ENCODE results near the gene ZIC4.
A peak's percentile ranks its signal among the peaks of the same experiment; 100 is the strongest.

Gene ZIC4

GRCh38 chr3:147417551-147418295 is 11.4 kb upstream of the ZIC4 start:
- no peak for FAIRE-seq

GRCh38 chr3:147416931-147417330 is 10.6 kb upstream of the ZIC4 start:
- FAIRE-seq: no peak

- FAIRE-seq: peak; percentile 74
These were observed 9.5 kb upstream of the ZIC4 start for GRCh38 chr3:147415874-147416273.

GRCh38 chr3:147415286-147415685 is 8.9 kb upstream of the ZIC4 start:
- FAIRE-seq: no peak

GRCh38 chr3:147414390-147415138 is 8.2 kb upstream of the ZIC4 start:
- FAIRE-seq: no peak

GRCh38 chr3:147413686-147414389 is 7.5 kb upstream of the ZIC4 start:
- no peak for FAIRE-seq

- no peak for FAIRE-seq
These were observed 6.8 kb upstream of the ZIC4 start for GRCh38 chr3:147412917-147413685.

- FAIRE-seq: no peak
These were observed 6.0 kb upstream of the ZIC4 start for GRCh38 chr3:147412261-147412916.

GRCh38 chr3:147411815-147412241 is 5.5 kb upstream of the ZIC4 start:
- FAIRE-seq: no peak

GRCh38 chr3:147411238-147411814 is 5.0 kb upstream of the ZIC4 start:
- FAIRE-seq: no peak

- no peak for FAIRE-seq
These were observed 4.3 kb upstream of the ZIC4 start for GRCh38 chr3:147410526-147411237.

GRCh38 chr3:147410116-147410525 is 3.8 kb upstream of the ZIC4 start:
- no peak for FAIRE-seq

GRCh38 chr3:147409143-147410115 is 3.1 kb upstream of the ZIC4 start, which contains the start of gene ZIC1:
Gene ZIC1 (plus strand): TSS chr3:147409365. CDS start chr3:147410113, 748 bp downstream.
- FAIRE-seq: no peak

GRCh38 chr3:147408188-147409100 is 2.1 kb upstream of the ZIC4 start:
- FAIRE-seq: no peak

- FAIRE-seq: no peak
These were observed 1.3 kb upstream of the ZIC4 start for GRCh38 chr3:147407498-147408187.

- FAIRE-seq: no peak
These were observed 763 bp upstream of the ZIC4 start for GRCh38 chr3:147407114-147407497.

- FAIRE-seq: no peak
These were observed 914 bp downstream of the ZIC4 start for GRCh38 chr3:147405231-147406027.

Measured in A204.1 (cell line).